HuH-7 (cell line): ENCODE measurements around the gene C2CD4B.

Experiments used
- DNase-seq: peaks from one replicate; pipeline ENCODE4 v3.0.0; 2011; ENCODE audit warnings: low spot score

The C2CD4B gene

DNA sequence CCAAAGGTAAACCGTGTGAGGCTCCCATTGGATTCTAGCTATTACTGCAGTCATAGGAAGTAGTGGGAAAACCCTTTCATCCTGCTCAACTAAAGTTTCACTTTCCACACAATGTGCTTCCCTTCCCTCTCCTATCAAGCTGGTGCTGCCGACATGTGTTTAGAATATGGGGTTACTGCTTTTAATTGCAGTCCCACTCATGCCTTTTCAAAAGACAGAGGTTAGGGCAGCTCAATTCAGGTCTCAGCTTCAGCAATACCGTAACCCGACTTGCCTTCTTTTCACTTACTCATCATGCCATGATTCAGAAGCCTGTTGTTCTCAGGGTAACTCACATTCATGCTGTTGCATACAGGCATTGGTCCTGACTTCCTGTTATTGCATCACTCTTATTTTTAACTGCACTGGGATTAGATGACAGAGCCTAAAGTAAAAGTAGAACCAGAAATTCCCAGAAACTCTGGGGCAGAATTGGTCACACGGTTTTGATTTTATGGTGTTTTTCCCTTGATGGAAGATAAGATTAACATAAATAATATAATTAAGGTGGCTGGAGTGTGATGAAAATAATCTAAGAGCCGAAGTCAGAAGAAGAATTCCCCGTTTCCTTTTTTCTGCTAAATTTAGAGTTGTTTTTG is 45.7 kb downstream of the C2CD4B start:
- DNase-seq = no peak

DNA sequence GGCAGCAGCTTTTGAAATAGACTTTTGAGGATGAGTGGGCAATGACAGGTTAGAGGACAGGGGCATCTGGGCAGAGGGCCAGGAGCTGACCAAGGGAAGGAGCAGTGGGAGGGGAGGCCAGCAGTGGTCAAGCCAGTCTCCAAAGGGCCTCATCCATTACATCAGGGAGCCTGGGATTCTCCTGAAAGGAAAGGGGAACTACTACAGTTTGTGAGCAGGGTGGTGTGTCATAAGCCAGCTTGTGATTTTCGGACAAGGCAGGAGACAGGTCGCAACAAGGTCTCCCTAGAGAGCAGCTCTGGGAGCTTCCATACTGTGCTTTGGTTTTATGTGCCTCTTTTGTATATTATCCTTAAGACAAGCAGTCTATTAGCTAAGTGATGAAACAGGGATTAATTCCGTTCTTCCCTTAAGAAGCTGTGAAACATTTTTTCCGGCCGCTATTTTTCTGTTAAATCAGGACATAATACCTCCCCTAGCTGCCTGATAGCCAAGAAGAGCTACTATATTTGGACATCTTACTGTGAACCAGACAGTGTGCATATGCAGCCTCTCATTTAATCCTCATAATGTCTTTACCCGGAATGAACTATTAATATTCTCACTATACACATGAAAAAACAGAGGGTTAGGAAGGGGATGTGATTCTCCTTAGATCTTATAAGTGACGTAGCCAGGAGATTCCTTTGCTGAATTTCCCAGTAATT is 46.4 kb downstream of the C2CD4B start:
- DNase-seq = no peak

DNA sequence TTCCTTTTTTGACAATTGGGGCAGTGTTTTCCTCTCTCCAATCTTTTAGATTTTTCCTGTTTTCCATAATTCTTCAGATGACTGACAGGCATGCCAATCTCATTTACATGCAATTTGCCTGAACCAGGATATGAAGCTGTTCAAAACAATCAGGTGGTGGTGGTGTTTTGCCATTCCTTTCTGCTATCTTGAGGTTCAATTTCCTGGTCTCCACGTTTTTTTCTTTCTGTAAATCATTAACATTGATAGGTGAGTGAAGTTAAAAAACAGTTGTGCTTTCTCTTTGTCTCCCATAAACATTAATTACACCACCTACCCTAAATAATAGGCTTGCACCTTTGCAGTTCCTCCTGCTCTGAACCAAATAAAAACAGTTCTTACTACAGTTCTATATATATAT is 49.2 kb downstream of the C2CD4B start:
- DNase-seq = no peak
